HepG2 (cell line): ENCODE results near the gene SAMD4A. TPM values are rescaled to one million over a fixed set of nuclear protein-coding genes. Genes with fewer than 3 reads are reported as not detected.

Source experiments
- ATAC-seq: fragments of 200-7000 bp; cut with Tn5 transposase; 3 replicates; pipeline ENCODE4 v1.9.1; 2020; ENCODE audit warnings: mild to moderate bottlenecking, moderate library complexity
- BruUV-seq: library from RNA; stranded (reverse); fragments of 400-500 nt; replicated peaks from 2 replicates; lab custom pipeline; 2021; lab: Mats Ljungman, UMichigan
- CTCF ChIA-PET: fragments of 300-600 bp; formaldehyde crosslinking; extraction: SDS; loops from one replicate; lab custom pipeline; 2021; ENCODE audit warnings: low total read pairs, inconsistent platforms, low intra/inter-chr PET ratio; lab: Yijun Ruan, JAX
- POLR2A ChIA-PET: fragments of 350-600 bp; sonication (Branson Sonifier 250); formaldehyde crosslinking; loops from one replicate; lab custom pipeline; 2020; ENCODE audit warnings: antibody characterized with exemption, inconsistent platforms; lab: Yijun Ruan, JAX
- DNase-seq: peaks from one replicate; pipeline ENCODE4 v3.0.0-alpha.2; 2015; ENCODE audit warnings: low spot score
- FAIRE-seq: peaks from 3 replicates; lab custom pipeline; 2011; peaks lifted over from hg19 to GRCh38; lab: Jason Lieb, UNC
- H2AFZ ChIP-seq: one replicate; pipeline ENCODE4 v1.6.1; 2011; ENCODE audit warnings: low read length, inconsistent platforms
- H3K27ac ChIP-seq: fragments of 300-600 bp; 3 replicates; pipeline ENCODE4 v1.8.0; 2011; ENCODE audit warnings: mixed run types, mild to moderate bottlenecking, mixed read lengths, low read length, inconsistent platforms; ENCODE audit not compliant: insufficient read depth; ENCODE audit errors: extremely low read length
- H3K27me3 ChIP-seq, 2 experiments: fragments of 200-600 bp in 1 of 2; 2 replicates in 1 of 2; 3 replicates in 1 of 2; pipeline versions ENCODE4 v1.6.0 to v1.8.0; 2011; ENCODE audit warnings: low read length in 2 of 2, mild to moderate bottlenecking in 2 of 2, moderate library complexity in 2 of 2, inconsistent platforms in 1 of 2; ENCODE audit not compliant: insufficient read depth in 2 of 2, control insufficient read depth in 1 of 2
- H3K36me3 ChIP-seq, 2 experiments: fragments of 200-600 bp in 1 of 2; replicated peaks in 1 of 2; 2 replicates in 1 of 2; 3 replicates in 1 of 2; pipeline versions ENCODE4 v1.5.1 to v1.8.0; 2011; ENCODE audit warnings: low read length in 2 of 2, inconsistent platforms in 1 of 2; ENCODE audit not compliant: insufficient read depth in 2 of 2, control insufficient read depth in 1 of 2
- H3K4me1 ChIP-seq: 2 replicates; pipeline ENCODE4 v1.5.1; 2012; ENCODE audit warnings: low read length, inconsistent platforms; ENCODE audit not compliant: insufficient read depth
- H3K4me2 ChIP-seq: 2 replicates; pipeline ENCODE4 v1.6.0; 2011; ENCODE audit warnings: low read depth, low read length, inconsistent platforms
- H3K4me3 ChIP-seq, 3 experiments: fragments of 200-600 bp in 1 of 3; sonication (generic), shearing (Covaris generic) in 1 of 3; replicated peaks in 1 of 3; 2 replicates each; pipeline ENCODE4 v1.5.1; 2011 to 2016; ENCODE audit warnings: low read length in 3 of 3, inconsistent platforms in 2 of 3, low read depth in 2 of 3, mild to moderate bottlenecking in 2 of 3, control low read depth in 1 of 3, mixed read lengths in 1 of 3; ENCODE audit not compliant: insufficient read depth in 1 of 3
- H3K79me2 ChIP-seq: one replicate; pipeline ENCODE4 v1.6.1; 2011; ENCODE audit warnings: low read length, inconsistent platforms; ENCODE audit not compliant: insufficient read depth
- H3K9ac ChIP-seq: 2 replicates; pipeline ENCODE4 v1.6.0; 2011; ENCODE audit warnings: mild to moderate bottlenecking, low read depth, low read length, inconsistent platforms; ENCODE audit not compliant: insufficient read depth
- H3K9me3 ChIP-seq: 2 replicates; pipeline ENCODE4 v1.5.1; 2012; ENCODE audit warnings: mild to moderate bottlenecking, low read length
- H4K20me1 ChIP-seq: 2 replicates; pipeline ENCODE4 v1.6.0; 2011; ENCODE audit warnings: inconsistent platforms, mild to moderate bottlenecking, low read length, moderate library complexity; ENCODE audit not compliant: insufficient read depth
- ATF3 ChIP-seq: sonication (generic); formaldehyde crosslinking; IDR thresholded peaks from 2 replicates; pipeline ENCODE4 v1.4.0; 2020; ENCODE audit warnings: missing genetic modification reagents
- LRRFIP1 ChIP-seq: sonication (generic); formaldehyde crosslinking; conservative IDR thresholded peaks from 2 replicates; pipeline ENCODE4 v1.4.0; 2020; ENCODE audit warnings: missing genetic modification reagents
- PHF20 ChIP-seq: sonication (generic); formaldehyde crosslinking; IDR thresholded peaks from 2 replicates; pipeline ENCODE4 v1.5.0; 2020; ENCODE audit warnings: mild to moderate bottlenecking, missing genetic modification reagents
- TFAP4 ChIP-seq: sonication (generic); IDR thresholded peaks from 2 replicates; pipeline ENCODE4 v1.6.1; 2016; ENCODE audit warnings: low read depth, borderline replicate concordance
- TOPORS ChIP-seq: sonication (generic); formaldehyde crosslinking; IDR thresholded peaks from 2 replicates; pipeline ENCODE4 v1.8.0; 2023; ENCODE audit warnings: mild to moderate bottlenecking, missing genetic modification reagents
- ZFP82 ChIP-seq: sonication (generic); formaldehyde crosslinking; IDR thresholded peaks from 2 replicates; pipeline ENCODE4 v1.5.1; 2020; ENCODE audit warnings: mild to moderate bottlenecking, missing genetic modification reagents, borderline replicate concordance
- ZNF350 ChIP-seq: sonication (generic); formaldehyde crosslinking; IDR thresholded peaks from 2 replicates; pipeline ENCODE4 v1.4.0; 2020; ENCODE audit warnings: mild to moderate bottlenecking, low read depth, missing genetic modification reagents, borderline replicate concordance
- ZNF460 ChIP-seq: sonication (generic); formaldehyde crosslinking; IDR thresholded peaks from 2 replicates; pipeline ENCODE4 v1.5.1; 2020; ENCODE audit warnings: missing genetic modification reagents, mild to moderate bottlenecking, borderline replicate concordance
- WGBS: methylation state at CpG from one replicate; pipeline ENCODE4 v1.1.6; 2017; ENCODE audit warnings: low lambda C conversion rate; 5-methylcytosine and 5-hydroxymethylcytosine counted together
- in situ Hi-C: cut with HindIII; loops from 2 replicates; pipeline ENCODE4 v1.10.0; 2017; ENCODE audit warnings: low pct_unique_long_range_greater_than_20kb; ENCODE audit not compliant: extremely low pct_ligation_motif_present
- intact Hi-C: fragments of 100-400 bp; cut with micrococcal nuclease; formaldehyde crosslinking; loops from one replicate; pipeline ENCODE4 v1.10.0; 2022; ENCODE audit not compliant: unreplicated experiment
- polyA plus RNA-seq, 8 experiments: library from polyadenylated mRNA; depleted of rRNA in 3 of 8; stranded (reverse) in 7 of 8; unstranded in 1 of 8; fragments of >200 nt; fragmentation: Illumina TruSeq in 4 of 8; extraction: Trizol in 4 of 8; gene quantifications; 2 replicates each; pipeline versions ENCODE4 v1.2.1 to v1.2.3, GENCODE V29; 2011 to 2016; ENCODE audit warnings: low read depth in 4 of 8, missing spikeins in 1 of 8, mixed read lengths in 1 of 8; ENCODE audit not compliant: insufficient read depth in 1 of 8
- total RNA-seq, 5 experiments: library from RNA; depleted of rRNA; stranded (reverse); fragments of >200 nt; fragmentation: Illumina TruSeq; extraction: Trizol; gene quantifications; 2 replicates each; pipeline ENCODE4 v1.2.3, GENCODE V29; 2016; ENCODE audit warnings: low read depth in 1 of 5
- TF ChIP-seq, protein P1 (sequence below): sonication (generic); formaldehyde crosslinking; IDR thresholded peaks from 2 replicates; pipeline ENCODE4; 2020; ENCODE audit warnings: missing genetic modification reagents, mild to moderate bottlenecking, borderline replicate concordance
- TF ChIP-seq, protein P2 (sequence below): sonication (generic); formaldehyde crosslinking; IDR thresholded peaks from 2 replicates; pipeline ENCODE4 v1.5.0; 2020; ENCODE audit warnings: mild to moderate bottlenecking, missing genetic modification reagents
- TF ChIP-seq, protein P3 (sequence below): IDR thresholded peaks from 2 replicates; pipeline ENCODE4 v1.6.1; 2016; ENCODE audit warnings: low read depth, borderline replicate concordance

The SAMD4A gene
- total and polyA plus RNA-seq, 2 of the 13 experiments (the other 11 are each of a cell fraction or from before 2014, with no cell fraction given): 11.8 to 13.0 TPM

- Histone ChIP-seq H3K4me2 (peak overlapping the region; percentile 94), H4K20me1 (peaks cover 18% of the 10 kb centered on the region), H3K27me3 (no peaks in the 10 kb centered on the region), H3K36me3 (peaks cover 0 to 7% of the 10 kb centered on the region in 2 experiments; a peak in 2 of 5 replicates), H3K79me2 (peaks cover 34% of the 10 kb centered on the region), H3K4me3 (peak overlapping the region; percentile 73 to 93 (median 89)), H3K27ac (peak overlapping the region; percentile 97), H3K9ac (peak overlapping the region; percentile 96), H2AFZ (no peak overlapping the region), H3K4me1 (peaks cover 22% of the 10 kb centered on the region), H3K9me3 (no peaks in the 10 kb centered on the region)
- in situ Hi-C loops (loop anchor here (5.0 to 10.0 kb wide), 4 partner anchors 87 to 240 kb away; no protein-coding TSS in a partner anchor), intact Hi-C loops (loop anchor here (1.0 to 10.0 kb wide), 5 partner anchors 87 to 340 kb away; partner anchors contain the start of gene GCH1)
- ChIA-PET POLR2A (interaction anchor here (0.6 to 4.5 kb wide), 34 partner anchors 8 to 273 kb away, joined by 3 to 35 read pairs (median 4); partner anchors contain the start of gene CGRRF1), CTCF (interaction anchor here (1.4 to 5.1 kb wide), 5 partner anchors 126 to 241 kb away, joined by 3 to 39 read pairs (median 11); no protein-coding TSS in a partner anchor)
- ATAC-seq (peak; percentile 82), FAIRE-seq (no peak), DNase-seq (peak; percentile 69)
- TSS peak; percentile 84 for BruUV-seq
- WGBS: 2% methylated on average over 19 of the region's 69 CpGs
- TF ChIP-seq ZNF460 (no peak), LRRFIP1 (CRISPR knock-in tag) (no peak), ATF3 (CRISPR knock-in tag) (no peak), TOPORS (CRISPR knock-in tag) (0 out of 2 replicates have a peak, but pooled peaks have one; percentile 35), ZFP82 (CRISPR knock-in tag) (no peak), TFAP4 (peak; percentile 39; the same call in 1 of the 2 replicates), ZNF350 (CRISPR knock-in tag) (peak; percentile 71; the same call in 1 of the 2 replicates), PHF20 (CRISPR knock-in tag) (peak; percentile 60; the same call in 1 of the 2 replicates)
- TF ChIP-seq, protein P1, sequence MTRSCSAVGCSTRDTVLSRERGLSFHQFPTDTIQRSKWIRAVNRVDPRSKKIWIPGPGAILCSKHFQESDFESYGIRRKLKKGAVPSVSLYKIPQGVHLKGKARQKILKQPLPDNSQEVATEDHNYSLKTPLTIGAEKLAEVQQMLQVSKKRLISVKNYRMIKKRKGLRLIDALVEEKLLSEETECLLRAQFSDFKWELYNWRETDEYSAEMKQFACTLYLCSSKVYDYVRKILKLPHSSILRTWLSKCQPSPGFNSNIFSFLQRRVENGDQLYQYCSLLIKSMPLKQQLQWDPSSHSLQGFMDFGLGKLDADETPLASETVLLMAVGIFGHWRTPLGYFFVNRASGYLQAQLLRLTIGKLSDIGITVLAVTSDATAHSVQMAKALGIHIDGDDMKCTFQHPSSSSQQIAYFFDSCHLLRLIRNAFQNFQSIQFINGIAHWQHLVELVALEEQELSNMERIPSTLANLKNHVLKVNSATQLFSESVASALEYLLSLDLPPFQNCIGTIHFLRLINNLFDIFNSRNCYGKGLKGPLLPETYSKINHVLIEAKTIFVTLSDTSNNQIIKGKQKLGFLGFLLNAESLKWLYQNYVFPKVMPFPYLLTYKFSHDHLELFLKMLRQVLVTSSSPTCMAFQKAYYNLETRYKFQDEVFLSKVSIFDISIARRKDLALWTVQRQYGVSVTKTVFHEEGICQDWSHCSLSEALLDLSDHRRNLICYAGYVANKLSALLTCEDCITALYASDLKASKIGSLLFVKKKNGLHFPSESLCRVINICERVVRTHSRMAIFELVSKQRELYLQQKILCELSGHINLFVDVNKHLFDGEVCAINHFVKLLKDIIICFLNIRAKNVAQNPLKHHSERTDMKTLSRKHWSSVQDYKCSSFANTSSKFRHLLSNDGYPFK (CRISPR knock-in tag): no peak
- TF ChIP-seq, protein P2, sequence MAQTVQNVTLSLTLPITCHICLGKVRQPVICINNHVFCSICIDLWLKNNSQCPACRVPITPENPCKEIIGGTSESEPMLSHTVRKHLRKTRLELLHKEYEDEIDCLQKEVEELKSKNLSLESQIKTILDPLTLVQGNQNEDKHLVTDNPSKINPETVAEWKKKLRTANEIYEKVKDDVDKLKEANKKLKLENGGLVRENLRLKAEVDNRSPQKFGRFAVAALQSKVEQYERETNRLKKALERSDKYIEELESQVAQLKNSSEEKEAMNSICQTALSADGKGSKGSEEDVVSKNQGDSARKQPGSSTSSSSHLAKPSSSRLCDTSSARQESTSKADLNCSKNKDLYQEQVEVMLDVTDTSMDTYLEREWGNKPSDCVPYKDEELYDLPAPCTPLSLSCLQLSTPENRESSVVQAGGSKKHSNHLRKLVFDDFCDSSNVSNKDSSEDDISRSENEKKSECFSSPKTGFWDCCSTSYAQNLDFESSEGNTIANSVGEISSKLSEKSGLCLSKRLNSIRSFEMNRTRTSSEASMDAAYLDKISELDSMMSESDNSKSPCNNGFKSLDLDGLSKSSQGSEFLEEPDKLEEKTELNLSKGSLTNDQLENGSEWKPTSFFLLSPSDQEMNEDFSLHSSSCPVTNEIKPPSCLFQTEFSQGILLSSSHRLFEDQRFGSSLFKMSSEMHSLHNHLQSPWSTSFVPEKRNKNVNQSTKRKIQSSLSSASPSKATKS (CRISPR knock-in tag): no peak; the same call in 1 of the 2 replicates
- TF ChIP-seq, protein P3, sequence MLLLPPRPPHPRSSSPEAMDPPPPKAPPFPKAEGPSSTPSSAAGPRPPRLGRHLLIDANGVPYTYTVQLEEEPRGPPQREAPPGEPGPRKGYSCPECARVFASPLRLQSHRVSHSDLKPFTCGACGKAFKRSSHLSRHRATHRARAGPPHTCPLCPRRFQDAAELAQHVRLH (CRISPR knock-in tag): peak; percentile 25; the same call in 1 of the 2 replicates
These were observed 1.8 kb upstream of the SAMD4A start for GRCh38 chr14:54564868-54565784.
